C4-2B (cell line): Measurements from ENCODE around the gene ITGB5.
"Not testable (repeated sequence)": the region's sequence is repeated elsewhere in the genome, so short reads cannot be mapped to it uniquely, and the experiment has no call there.

ENCODE experiments used
- H3K27ac ChIP-seq: fragments of 450-650 bp; 2 replicates; pipeline ENCODE4 v1.5.1; 2017
- CTCF ChIP-seq: fragments of 450-650 bp; conservative IDR thresholded peaks from 2 replicates; pipeline ENCODE4 v1.5.1; 2017; ENCODE audit warnings: mild to moderate bottlenecking
- ZFX ChIP-seq: fragments of 450-650 bp; IDR thresholded peaks from 2 replicates; pipeline ENCODE4 v1.6.1; 2017

The ITGB5 gene

GRCh38 chr3:124751501-124751900 is 135.7 kb downstream of the ITGB5 start:
- no peak for TF ChIP-seq CTCF
- no peak for TF ChIP-seq ZFX
- no peak overlapping the region for H3K27ac ChIP-seq

DNA sequence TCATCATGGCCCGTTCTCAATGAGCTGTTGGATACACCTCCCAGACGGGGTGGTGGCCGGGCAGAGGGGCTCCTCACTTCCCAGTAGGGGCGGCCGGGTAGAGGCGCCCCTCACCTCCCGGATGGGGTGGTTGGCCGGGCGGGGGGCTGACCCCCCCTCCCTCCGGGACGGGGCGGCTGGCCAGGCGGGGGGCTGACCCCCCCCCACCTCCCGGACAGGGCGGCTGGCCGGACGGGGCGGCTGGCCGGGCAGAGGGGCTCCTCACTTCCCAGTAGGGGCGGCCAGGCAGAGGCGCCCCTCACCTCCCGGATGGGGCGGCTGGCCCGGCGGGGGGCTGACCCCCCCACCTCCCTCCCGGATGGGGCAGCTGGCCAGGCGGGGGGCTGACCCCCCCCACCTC is 137.3 kb downstream of the ITGB5 start:
- not testable (repeated sequence) for H3K27ac ChIP-seq

DNA sequence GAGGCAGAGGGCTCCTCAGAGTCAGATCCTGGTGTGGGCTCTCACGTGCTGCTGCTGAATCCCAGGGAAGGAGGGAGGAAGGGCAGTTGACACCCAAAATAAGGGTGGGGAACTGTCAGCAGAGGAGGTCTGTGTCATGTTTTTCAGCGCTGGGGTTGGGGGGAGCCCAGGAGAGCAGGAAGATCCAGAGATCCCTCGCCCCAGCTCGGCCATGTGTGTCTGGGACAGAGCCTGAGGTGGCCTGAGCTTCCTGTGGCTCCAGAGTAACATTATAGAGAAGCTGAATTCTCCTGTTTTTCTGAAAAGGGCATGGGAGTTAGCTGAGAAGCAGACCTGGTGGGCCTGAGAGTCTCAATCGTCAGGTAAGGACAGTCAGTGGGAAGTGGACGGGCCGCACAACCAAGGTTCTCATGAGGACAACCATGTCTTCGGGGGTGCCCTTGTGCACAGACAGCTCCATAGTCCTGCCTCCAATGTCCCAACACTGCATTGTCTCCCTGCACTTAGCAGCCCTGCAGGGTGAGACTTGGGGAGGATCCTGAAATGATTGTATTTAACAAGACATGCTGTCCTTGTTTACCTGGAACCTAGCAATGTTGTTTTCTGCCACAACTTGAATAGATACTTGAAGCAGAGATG is 138.5 kb downstream of the ITGB5 start:
- no peak overlapping the region for H3K27ac ChIP-seq

GRCh38 chr3:124747111-124747981 is 139.8 kb downstream of the ITGB5 start:
- no peak for TF ChIP-seq ZFX
- TF ChIP-seq CTCF = no peak
- no peak overlapping the region for H3K27ac ChIP-seq

More for the DNA sequence above, 138.5 kb downstream of the ITGB5 start:
- TF ChIP-seq ZFX = no peak
- no peak for TF ChIP-seq CTCF

DNA sequence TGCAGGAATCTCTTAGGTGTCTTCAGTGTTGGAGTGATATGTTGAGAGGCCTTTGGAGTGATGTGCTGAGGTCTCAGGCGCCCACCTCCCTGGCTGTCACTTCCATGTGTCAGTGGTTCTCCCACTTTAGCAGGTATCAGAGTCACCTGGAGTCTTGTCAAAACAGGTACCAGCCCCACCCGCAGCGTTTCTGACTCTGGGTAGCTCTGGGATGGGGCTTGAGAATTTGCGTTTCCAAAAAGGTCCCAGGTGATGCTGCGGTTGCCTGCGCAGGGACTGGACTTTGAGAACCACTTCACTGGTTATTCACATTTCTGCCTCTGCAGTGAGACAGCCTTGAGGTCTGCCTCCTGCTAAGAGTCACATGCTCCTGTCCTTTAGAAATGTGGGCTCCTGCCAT is 141.4 kb downstream of the ITGB5 start:
- H3K27ac ChIP-seq = no peak overlapping the region

DNA sequence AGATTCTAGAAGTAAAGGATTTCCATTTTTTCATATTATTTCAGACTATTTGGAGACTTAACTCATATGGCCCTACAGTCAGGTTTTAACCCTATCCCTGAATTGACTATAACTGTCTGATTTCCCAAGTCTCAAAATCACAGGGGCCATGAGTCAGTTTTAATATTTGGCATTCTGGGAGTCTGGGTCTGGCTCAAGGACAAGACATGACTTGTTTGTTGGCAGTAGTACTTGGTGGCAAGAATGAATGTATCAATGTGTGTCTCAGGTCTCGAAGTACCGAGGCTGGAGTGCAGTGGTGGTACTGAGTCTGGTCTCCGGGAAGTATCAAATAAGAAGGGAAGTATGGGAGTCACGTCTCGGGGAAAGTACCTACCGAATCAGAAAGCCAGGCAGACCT is 146.1 kb downstream of the ITGB5 start:
- no peak overlapping the region for H3K27ac ChIP-seq
- TF ChIP-seq ZFX (no peak), CTCF (no peak)

More for the DNA sequence above, 141.4 kb downstream of the ITGB5 start:
- TF ChIP-seq CTCF (no peak), ZFX (no peak)

DNA sequence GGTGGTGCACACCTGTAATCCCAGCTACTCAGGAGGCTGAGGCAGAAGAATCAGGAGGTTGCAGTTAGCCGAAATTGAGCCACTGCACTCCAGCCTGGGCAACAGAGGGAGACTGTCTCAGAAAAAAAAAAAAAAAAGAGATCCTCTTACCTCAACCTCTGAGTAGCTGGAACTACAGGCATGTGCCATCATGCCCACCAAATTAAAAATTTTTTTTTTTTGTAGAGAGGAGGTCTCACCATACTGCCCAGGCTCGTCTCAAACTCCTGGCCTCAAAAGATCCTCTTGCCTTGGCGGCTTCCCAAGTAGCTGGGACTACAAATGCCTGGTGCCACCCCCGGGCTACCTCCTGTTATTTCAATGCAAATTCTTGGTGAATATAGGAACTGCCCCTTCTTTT is 155.4 kb downstream of the ITGB5 start:
- no peak overlapping the region for H3K27ac ChIP-seq

More for the DNA sequence above, 155.4 kb downstream of the ITGB5 start:
- no peak for TF ChIP-seq ZFX
- no peak for TF ChIP-seq CTCF
